Tibial nerve (tissue), 4 donors: ENCODE measurements around the gene FOXL2NB.

Experiments
- EP300 ChIP-seq, 2 donors: sonication (generic); formaldehyde crosslinking; IDR thresholded peaks; one replicate each; pipeline ENCODE4 v1.6.1; 2017; ENCODE audit warnings: antibody characterized with exemption in 2 of 2, mild to moderate bottlenecking in 1 of 2
- POLR2A ChIP-seq, 2 donors: fragments of 450-650 bp; IDR thresholded peaks; one replicate each; pipeline ENCODE4 v1.6.1; 2017; ENCODE audit warnings: antibody characterized with exemption in 2 of 2, mild to moderate bottlenecking in 2 of 2, moderate library complexity in 2 of 2
- TF ChIP-seq, protein P1 (sequence below), 5 experiments: fragments of 200-600 bp in 3 of 5; fragments of 450-650 bp in 2 of 5; sonication (generic) in 3 of 5; IDR thresholded peaks; one replicate each; pipeline ENCODE4 v1.5.1; 2016 to 2019; ENCODE audit warnings: antibody characterized with exemption in 5 of 5, mild to moderate bottlenecking in 3 of 5, moderate library complexity in 2 of 5

DNA sequence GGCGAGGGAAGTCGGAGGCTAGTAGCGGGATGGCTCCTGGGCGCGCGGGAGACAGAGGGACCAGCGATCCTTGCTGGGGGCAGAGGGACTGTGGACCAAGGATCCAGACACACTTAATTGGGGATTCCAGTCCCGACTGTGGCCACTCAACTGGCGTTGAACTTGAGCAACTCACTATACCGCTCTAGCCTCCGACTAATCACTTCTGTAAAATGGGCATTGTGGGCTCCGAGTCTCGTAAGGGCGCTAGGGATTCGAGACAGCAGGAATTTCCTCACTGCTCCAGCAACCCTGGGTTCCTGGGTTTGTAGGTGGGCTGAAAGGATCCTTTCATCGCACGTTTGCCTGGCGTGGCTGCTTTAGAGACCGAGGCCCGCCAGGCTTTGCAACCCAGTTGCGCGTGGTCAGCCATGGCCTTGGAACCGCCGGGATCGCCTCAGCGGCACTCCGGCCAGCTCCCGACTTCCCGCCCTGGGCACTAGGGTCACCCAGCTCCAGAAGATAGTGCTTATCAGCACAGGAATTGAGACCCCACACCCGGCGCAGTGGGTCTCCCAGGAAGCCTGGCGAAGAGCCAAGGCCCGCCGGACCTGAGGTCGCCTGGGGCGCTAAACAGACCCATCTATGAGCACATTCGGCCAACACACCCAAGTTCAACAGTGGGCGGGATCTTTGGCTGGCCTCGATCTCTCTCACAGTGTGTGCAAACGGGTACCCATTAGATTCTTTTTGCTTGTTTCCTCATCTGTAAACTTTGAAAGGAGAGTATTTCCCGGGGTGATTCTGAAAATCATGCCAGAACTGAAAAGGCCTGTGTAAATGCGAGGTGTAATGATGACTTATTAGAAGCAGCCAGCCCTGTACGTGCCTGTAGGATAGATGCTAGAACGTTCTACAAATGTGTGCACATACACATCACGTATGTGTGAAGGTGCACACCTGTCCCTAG lies 10.0 kb upstream of the FOXL2NB start:
- TF ChIP-seq, protein P1, sequence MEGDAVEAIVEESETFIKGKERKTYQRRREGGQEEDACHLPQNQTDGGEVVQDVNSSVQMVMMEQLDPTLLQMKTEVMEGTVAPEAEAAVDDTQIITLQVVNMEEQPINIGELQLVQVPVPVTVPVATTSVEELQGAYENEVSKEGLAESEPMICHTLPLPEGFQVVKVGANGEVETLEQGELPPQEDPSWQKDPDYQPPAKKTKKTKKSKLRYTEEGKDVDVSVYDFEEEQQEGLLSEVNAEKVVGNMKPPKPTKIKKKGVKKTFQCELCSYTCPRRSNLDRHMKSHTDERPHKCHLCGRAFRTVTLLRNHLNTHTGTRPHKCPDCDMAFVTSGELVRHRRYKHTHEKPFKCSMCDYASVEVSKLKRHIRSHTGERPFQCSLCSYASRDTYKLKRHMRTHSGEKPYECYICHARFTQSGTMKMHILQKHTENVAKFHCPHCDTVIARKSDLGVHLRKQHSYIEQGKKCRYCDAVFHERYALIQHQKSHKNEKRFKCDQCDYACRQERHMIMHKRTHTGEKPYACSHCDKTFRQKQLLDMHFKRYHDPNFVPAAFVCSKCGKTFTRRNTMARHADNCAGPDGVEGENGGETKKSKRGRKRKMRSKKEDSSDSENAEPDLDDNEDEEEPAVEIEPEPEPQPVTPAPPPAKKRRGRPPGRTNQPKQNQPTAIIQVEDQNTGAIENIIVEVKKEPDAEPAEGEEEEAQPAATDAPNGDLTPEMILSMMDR (IDR thresholded peaks at IDR 0.05) = no peak
- TF ChIP-seq EP300 (IDR thresholded peaks at IDR 0.05) (no peak), POLR2A (IDR thresholded peaks at IDR 0.05) (no peak)
